T-helper 1 cell treated with Interleukin-12 subunit alpha and Interleukin-12 subunit beta and Interleukin-4 antibody, amounts not matched to agents 30 ng/mL and 1 ng/mL, for 36 hours (primary cell): ENCODE results near the gene WNT3A. TPM values are rescaled to one million over a fixed set of nuclear protein-coding genes. Genes with fewer than 3 reads are reported as not detected.

Experiments
- intact Hi-C: fragments of 100-400 bp; cut with micrococcal nuclease; formaldehyde crosslinking; loops from one replicate; pipeline ENCODE4 v1.15.1; 2024
- total RNA-seq: library from RNA; stranded (reverse); gene quantifications from 2 replicates; pipeline ENCODE4 v1.2.3, GENCODE V29; 2022

The WNT3A gene
- total RNA-seq, 1 donor from 2014 or later = not detected

GRCh38 chr1:228030451-228031201 is 23.8 kb downstream of the WNT3A start:
- intact Hi-C loops = no loop called here

GRCh38 chr1:228031276-228031995 is 24.6 kb downstream of the WNT3A start:
- intact Hi-C loops = no loop called here

GRCh38 chr1:228032041-228032440 is 25.2 kb downstream of the WNT3A start:
- intact Hi-C loops = no loop called here

GRCh38 chr1:228033376-228033775 is 26.6 kb downstream of the WNT3A start:
- intact Hi-C loops = no loop called here

GRCh38 chr1:228034954-228035837 is 28.4 kb downstream of the WNT3A start:
- intact Hi-C loops = no loop called here

- intact Hi-C loops = no loop called here
These were observed 29.0 kb downstream of the WNT3A start for GRCh38 chr1:228035844-228036243.

- intact Hi-C loops = no loop called here
These were observed 30.0 kb downstream of the WNT3A start for GRCh38 chr1:228036701-228037231.

- intact Hi-C loops = no loop called here
These were observed 30.9 kb downstream of the WNT3A start for GRCh38 chr1:228037401-228038386.

- intact Hi-C loops = no loop called here
These were observed 31.7 kb downstream of the WNT3A start for GRCh38 chr1:228038387-228039005.

- intact Hi-C loops = no loop called here
These were observed 32.5 kb downstream of the WNT3A start for GRCh38 chr1:228039006-228039903.

GRCh38 chr1:228039986-228040385 is 33.2 kb downstream of the WNT3A start:
- intact Hi-C loops = no loop called here

GRCh38 chr1:228041316-228041715 is 34.5 kb downstream of the WNT3A start:
- intact Hi-C loops = no loop called here

- intact Hi-C loops = no loop called here
These were observed 35.7 kb downstream of the WNT3A start for GRCh38 chr1:228042508-228042907.

- intact Hi-C loops = no loop called here
These were observed 36.6 kb downstream of the WNT3A start for GRCh38 chr1:228043281-228043848.

GRCh38 chr1:228044961-228045360 is 38.2 kb downstream of the WNT3A start:
- intact Hi-C loops = no loop called here

- intact Hi-C loops = no loop called here
These were observed 38.6 kb downstream of the WNT3A start for GRCh38 chr1:228045405-228045804.

- intact Hi-C loops = no loop called here
These were observed 39.1 kb downstream of the WNT3A start for GRCh38 chr1:228045871-228046270.

- intact Hi-C loops = no loop called here
These were observed 39.8 kb downstream of the WNT3A start for GRCh38 chr1:228046421-228047182.
